WTC11 (cell line): ENCODE measurements around the gene ASF1A. TPM values are rescaled to one million over a fixed set of nuclear protein-coding genes. Genes with fewer than 3 reads are reported as not detected.

Source experiments
- ATAC-seq: fragments of 200-7000 bp; cut with Tn5 transposase; 2 replicates; pipeline ENCODE4 v1.10.0; 2021; ENCODE audit warnings: mild to moderate bottlenecking, moderate library complexity
- CTCF ChIA-PET: fragments of 300-600 bp; sonication (Branson Sonifier 250); formaldehyde crosslinking; loops from one replicate; lab custom pipeline; 2021; ENCODE audit warnings: antibody characterized with exemption; lab: Charles Lee
- POLR2A ChIA-PET: fragments of 350-600 bp; sonication (Branson Sonifier 250); formaldehyde crosslinking; loops from one replicate; lab custom pipeline; 2021; ENCODE audit warnings: antibody characterized with exemption; lab: Charles Lee
- DNase-seq: peaks from one replicate; pipeline ENCODE4 v3.0.0; 2021; ENCODE audit warnings: low spot score
- H3K27ac Mint-ChIP-seq: 2 replicates; pipeline ENCODE4 v1.8.0; 2021; ENCODE audit warnings: mixed read lengths
- H3K27me3 Mint-ChIP-seq: 2 replicates; pipeline ENCODE4 v1.8.0; 2021; ENCODE audit warnings: low read depth, mild to moderate bottlenecking, moderate library complexity, mixed read lengths
- H3K36me3 Mint-ChIP-seq: 2 replicates; pipeline ENCODE4 v1.8.0; 2021; ENCODE audit warnings: mixed read lengths
- H3K4me1 Mint-ChIP-seq: 2 replicates; pipeline ENCODE4 v1.8.0; 2022; ENCODE audit warnings: mixed read lengths
- H3K4me3 Mint-ChIP-seq: 2 replicates; pipeline ENCODE4 v1.8.0; 2021; ENCODE audit warnings: mild to moderate bottlenecking, moderate library complexity, mixed read lengths
- H3K9me3 Mint-ChIP-seq: 2 replicates; pipeline ENCODE4 v1.8.0; 2021; ENCODE audit warnings: mixed read lengths
- FOXK1 ChIP-seq: sonication (generic); formaldehyde crosslinking; IDR thresholded peaks from 2 replicates; pipeline ENCODE4 v1.8.0; 2022; ENCODE audit warnings: mild to moderate bottlenecking, moderate library complexity, missing genetic modification reagents
- KAT7 ChIP-seq: sonication (generic); formaldehyde crosslinking; IDR thresholded peaks from 2 replicates; pipeline ENCODE4 v1.8.1; 2023; ENCODE audit warnings: missing genetic modification reagents, mild to moderate bottlenecking, borderline replicate concordance
- MYBL2 ChIP-seq: sonication (generic); formaldehyde crosslinking; IDR thresholded peaks from 2 replicates; pipeline ENCODE4 v1.8.1; 2023; ENCODE audit warnings: mild to moderate bottlenecking, moderate library complexity, missing genetic modification reagents
- SMAD4 ChIP-seq: sonication (generic); formaldehyde crosslinking; IDR thresholded peaks from 2 replicates; pipeline ENCODE4 v1.8.0; 2022; ENCODE audit warnings: mild to moderate bottlenecking, missing genetic modification reagents
- ZBTB21 ChIP-seq: sonication (generic); formaldehyde crosslinking; IDR thresholded peaks from 2 replicates; pipeline ENCODE4 v1.8.1; 2023; ENCODE audit warnings: mild to moderate bottlenecking, missing genetic modification reagents, borderline replicate concordance
- total RNA-seq: library from RNA; stranded (reverse); gene quantifications from 3 replicates; pipeline ENCODE4 v1.2.3, GENCODE V29; 2021
- TF ChIP-seq, protein P1 (sequence below): fragments of 250-450 bp; sonication (Bioruptor Pico); IDR thresholded peaks from 2 replicates; pipeline ENCODE4 v1.9.0; 2021; ENCODE audit warnings: mild to moderate bottlenecking, borderline replicate concordance
- TF ChIP-seq, protein P2 (sequence below): sonication (generic); formaldehyde crosslinking; IDR thresholded peaks from 2 replicates; pipeline ENCODE4 v1.8.0; 2023; ENCODE audit warnings: missing genetic modification reagents
- TF ChIP-seq, protein P3 (sequence below): sonication (generic); formaldehyde crosslinking; conservative IDR thresholded peaks from 2 replicates; pipeline ENCODE4 v1.8.1; 2023; ENCODE audit warnings: mild to moderate bottlenecking, low read depth, missing genetic modification reagents, moderate library complexity
- TF ChIP-seq, protein P4 (sequence below): sonication (generic); formaldehyde crosslinking; IDR thresholded peaks from 2 replicates; pipeline ENCODE4 v1.8.0; 2022; ENCODE audit warnings: mild to moderate bottlenecking, missing genetic modification reagents
- TF ChIP-seq, protein P5 (sequence below): fragments of 250-450 bp; sonication (Bioruptor Pico); IDR thresholded peaks from 2 replicates; pipeline ENCODE4 v2.1.2; 2022; ENCODE audit warnings: mild to moderate bottlenecking, moderate library complexity
- TF ChIP-seq, protein P6 (sequence below): fragments of 200-600 bp; IDR thresholded peaks from 2 replicates; pipeline ENCODE4 v1.8.0; 2022; ENCODE audit warnings: antibody characterized with exemption
- TF ChIP-seq, protein P7 (sequence below): sonication (generic); formaldehyde crosslinking; IDR thresholded peaks from 2 replicates; pipeline ENCODE4 v1.8.0; 2023; ENCODE audit warnings: mild to moderate bottlenecking, missing genetic modification reagents
- TF ChIP-seq, protein P8 (sequence below): fragments of 250-450 bp; sonication (Bioruptor Pico); conservative IDR thresholded peaks from 2 replicates; pipeline ENCODE4 v1.9.0; 2021; ENCODE audit warnings: mild to moderate bottlenecking

The ASF1A gene
- total RNA-seq, 1 experiment from 2014 or later = 36.7 TPM

DNA sequence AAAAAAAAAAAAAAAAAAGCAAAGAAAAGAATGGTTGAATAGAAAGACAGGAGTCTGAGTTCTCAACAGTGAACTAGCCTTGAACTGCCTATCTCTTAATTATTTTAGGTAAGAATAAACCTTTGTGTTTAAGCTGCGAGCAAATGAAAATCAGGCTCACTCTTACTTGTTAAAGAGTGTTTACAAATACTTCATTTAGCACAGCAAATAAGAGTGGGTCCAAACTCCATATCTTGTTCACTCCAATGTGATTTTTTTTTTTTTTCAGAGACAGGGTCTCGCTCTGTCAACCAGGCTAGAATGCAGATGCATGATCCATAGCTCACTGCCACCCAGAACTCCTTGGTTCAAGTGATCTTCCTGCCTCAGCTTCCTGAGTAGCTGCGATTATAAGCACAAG lies 29.1 kb downstream of the ASF1A start (continued):
- TF ChIP-seq, protein P1, sequence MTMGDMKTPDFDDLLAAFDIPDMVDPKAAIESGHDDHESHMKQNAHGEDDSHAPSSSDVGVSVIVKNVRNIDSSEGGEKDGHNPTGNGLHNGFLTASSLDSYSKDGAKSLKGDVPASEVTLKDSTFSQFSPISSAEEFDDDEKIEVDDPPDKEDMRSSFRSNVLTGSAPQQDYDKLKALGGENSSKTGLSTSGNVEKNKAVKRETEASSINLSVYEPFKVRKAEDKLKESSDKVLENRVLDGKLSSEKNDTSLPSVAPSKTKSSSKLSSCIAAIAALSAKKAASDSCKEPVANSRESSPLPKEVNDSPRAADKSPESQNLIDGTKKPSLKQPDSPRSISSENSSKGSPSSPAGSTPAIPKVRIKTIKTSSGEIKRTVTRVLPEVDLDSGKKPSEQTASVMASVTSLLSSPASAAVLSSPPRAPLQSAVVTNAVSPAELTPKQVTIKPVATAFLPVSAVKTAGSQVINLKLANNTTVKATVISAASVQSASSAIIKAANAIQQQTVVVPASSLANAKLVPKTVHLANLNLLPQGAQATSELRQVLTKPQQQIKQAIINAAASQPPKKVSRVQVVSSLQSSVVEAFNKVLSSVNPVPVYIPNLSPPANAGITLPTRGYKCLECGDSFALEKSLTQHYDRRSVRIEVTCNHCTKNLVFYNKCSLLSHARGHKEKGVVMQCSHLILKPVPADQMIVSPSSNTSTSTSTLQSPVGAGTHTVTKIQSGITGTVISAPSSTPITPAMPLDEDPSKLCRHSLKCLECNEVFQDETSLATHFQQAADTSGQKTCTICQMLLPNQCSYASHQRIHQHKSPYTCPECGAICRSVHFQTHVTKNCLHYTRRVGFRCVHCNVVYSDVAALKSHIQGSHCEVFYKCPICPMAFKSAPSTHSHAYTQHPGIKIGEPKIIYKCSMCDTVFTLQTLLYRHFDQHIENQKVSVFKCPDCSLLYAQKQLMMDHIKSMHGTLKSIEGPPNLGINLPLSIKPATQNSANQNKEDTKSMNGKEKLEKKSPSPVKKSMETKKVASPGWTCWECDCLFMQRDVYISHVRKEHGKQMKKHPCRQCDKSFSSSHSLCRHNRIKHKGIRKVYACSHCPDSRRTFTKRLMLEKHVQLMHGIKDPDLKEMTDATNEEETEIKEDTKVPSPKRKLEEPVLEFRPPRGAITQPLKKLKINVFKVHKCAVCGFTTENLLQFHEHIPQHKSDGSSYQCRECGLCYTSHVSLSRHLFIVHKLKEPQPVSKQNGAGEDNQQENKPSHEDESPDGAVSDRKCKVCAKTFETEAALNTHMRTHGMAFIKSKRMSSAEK (CRISPR knock-in tag) = no peak

DNA sequence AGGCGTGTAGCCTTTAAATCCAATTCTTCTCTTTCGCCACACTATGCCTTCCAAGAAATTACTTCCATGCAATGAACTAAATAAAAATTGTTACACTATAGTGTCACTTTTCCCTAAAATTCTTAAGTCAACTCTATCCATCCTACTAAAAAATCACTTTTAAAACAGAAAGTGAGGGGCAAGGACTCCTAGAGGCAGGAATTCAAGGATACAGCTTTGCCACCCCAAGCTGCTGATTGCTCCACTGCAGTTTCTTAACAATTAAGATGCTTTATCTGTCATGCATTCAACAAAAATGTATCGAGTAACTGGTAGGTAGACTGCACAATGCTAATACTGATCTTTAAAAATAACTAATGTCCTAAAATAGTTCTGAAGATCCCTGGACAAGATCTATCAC lies 36.7 kb downstream of the ASF1A start:
- TF ChIP-seq, protein P2, sequence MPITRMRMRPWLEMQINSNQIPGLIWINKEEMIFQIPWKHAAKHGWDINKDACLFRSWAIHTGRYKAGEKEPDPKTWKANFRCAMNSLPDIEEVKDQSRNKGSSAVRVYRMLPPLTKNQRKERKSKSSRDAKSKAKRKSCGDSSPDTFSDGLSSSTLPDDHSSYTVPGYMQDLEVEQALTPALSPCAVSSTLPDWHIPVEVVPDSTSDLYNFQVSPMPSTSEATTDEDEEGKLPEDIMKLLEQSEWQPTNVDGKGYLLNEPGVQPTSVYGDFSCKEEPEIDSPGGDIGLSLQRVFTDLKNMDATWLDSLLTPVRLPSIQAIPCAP (CRISPR knock-in tag) = no peak
- TF ChIP-seq KAT7 (CRISPR knock-in tag) (no peak), ZBTB21 (CRISPR knock-in tag) (no peak), MYBL2 (no peak), FOXK1 (no peak), SMAD4 (CRISPR knock-in tag) (no peak)
- TF ChIP-seq, protein P3, sequence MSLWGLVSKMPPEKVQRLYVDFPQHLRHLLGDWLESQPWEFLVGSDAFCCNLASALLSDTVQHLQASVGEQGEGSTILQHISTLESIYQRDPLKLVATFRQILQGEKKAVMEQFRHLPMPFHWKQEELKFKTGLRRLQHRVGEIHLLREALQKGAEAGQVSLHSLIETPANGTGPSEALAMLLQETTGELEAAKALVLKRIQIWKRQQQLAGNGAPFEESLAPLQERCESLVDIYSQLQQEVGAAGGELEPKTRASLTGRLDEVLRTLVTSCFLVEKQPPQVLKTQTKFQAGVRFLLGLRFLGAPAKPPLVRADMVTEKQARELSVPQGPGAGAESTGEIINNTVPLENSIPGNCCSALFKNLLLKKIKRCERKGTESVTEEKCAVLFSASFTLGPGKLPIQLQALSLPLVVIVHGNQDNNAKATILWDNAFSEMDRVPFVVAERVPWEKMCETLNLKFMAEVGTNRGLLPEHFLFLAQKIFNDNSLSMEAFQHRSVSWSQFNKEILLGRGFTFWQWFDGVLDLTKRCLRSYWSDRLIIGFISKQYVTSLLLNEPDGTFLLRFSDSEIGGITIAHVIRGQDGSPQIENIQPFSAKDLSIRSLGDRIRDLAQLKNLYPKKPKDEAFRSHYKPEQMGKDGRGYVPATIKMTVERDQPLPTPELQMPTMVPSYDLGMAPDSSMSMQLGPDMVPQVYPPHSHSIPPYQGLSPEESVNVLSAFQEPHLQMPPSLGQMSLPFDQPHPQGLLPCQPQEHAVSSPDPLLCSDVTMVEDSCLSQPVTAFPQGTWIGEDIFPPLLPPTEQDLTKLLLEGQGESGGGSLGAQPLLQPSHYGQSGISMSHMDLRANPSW (CRISPR knock-in tag) = no peak
- TF ChIP-seq, protein P4, sequence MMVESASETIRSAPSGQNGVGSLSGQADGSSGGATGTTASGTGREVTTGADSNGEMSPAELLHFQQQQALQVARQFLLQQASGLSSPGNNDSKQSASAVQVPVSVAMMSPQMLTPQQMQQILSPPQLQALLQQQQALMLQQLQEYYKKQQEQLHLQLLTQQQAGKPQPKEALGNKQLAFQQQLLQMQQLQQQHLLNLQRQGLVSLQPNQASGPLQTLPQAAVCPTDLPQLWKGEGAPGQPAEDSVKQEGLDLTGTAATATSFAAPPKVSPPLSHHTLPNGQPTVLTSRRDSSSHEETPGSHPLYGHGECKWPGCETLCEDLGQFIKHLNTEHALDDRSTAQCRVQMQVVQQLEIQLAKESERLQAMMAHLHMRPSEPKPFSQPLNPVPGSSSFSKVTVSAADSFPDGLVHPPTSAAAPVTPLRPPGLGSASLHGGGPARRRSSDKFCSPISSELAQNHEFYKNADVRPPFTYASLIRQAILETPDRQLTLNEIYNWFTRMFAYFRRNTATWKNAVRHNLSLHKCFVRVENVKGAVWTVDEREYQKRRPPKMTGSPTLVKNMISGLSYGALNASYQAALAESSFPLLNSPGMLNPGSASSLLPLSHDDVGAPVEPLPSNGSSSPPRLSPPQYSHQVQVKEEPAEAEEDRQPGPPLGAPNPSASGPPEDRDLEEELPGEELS (CRISPR knock-in tag) = no peak
- TF ChIP-seq, protein P5, sequence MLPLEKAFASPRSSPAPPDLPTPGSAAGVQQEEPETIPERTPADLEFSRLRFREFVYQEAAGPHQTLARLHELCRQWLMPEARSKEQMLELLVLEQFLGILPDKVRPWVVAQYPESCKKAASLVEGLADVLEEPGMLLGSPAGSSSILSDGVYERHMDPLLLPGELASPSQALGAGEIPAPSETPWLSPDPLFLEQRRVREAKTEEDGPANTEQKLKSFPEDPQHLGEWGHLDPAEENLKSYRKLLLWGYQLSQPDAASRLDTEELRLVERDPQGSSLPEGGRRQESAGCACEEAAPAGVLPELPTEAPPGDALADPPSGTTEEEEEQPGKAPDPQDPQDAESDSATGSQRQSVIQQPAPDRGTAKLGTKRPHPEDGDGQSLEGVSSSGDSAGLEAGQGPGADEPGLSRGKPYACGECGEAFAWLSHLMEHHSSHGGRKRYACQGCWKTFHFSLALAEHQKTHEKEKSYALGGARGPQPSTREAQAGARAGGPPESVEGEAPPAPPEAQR (CRISPR knock-in tag) = no peak
- TF ChIP-seq, protein P6, sequence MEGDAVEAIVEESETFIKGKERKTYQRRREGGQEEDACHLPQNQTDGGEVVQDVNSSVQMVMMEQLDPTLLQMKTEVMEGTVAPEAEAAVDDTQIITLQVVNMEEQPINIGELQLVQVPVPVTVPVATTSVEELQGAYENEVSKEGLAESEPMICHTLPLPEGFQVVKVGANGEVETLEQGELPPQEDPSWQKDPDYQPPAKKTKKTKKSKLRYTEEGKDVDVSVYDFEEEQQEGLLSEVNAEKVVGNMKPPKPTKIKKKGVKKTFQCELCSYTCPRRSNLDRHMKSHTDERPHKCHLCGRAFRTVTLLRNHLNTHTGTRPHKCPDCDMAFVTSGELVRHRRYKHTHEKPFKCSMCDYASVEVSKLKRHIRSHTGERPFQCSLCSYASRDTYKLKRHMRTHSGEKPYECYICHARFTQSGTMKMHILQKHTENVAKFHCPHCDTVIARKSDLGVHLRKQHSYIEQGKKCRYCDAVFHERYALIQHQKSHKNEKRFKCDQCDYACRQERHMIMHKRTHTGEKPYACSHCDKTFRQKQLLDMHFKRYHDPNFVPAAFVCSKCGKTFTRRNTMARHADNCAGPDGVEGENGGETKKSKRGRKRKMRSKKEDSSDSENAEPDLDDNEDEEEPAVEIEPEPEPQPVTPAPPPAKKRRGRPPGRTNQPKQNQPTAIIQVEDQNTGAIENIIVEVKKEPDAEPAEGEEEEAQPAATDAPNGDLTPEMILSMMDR = no peak
- TF ChIP-seq, protein P7, sequence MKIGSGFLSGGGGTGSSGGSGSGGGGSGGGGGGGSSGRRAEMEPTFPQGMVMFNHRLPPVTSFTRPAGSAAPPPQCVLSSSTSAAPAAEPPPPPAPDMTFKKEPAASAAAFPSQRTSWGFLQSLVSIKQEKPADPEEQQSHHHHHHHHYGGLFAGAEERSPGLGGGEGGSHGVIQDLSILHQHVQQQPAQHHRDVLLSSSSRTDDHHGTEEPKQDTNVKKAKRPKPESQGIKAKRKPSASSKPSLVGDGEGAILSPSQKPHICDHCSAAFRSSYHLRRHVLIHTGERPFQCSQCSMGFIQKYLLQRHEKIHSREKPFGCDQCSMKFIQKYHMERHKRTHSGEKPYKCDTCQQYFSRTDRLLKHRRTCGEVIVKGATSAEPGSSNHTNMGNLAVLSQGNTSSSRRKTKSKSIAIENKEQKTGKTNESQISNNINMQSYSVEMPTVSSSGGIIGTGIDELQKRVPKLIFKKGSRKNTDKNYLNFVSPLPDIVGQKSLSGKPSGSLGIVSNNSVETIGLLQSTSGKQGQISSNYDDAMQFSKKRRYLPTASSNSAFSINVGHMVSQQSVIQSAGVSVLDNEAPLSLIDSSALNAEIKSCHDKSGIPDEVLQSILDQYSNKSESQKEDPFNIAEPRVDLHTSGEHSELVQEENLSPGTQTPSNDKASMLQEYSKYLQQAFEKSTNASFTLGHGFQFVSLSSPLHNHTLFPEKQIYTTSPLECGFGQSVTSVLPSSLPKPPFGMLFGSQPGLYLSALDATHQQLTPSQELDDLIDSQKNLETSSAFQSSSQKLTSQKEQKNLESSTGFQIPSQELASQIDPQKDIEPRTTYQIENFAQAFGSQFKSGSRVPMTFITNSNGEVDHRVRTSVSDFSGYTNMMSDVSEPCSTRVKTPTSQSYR (CRISPR knock-in tag) = no peak
- TF ChIP-seq, protein P8, sequence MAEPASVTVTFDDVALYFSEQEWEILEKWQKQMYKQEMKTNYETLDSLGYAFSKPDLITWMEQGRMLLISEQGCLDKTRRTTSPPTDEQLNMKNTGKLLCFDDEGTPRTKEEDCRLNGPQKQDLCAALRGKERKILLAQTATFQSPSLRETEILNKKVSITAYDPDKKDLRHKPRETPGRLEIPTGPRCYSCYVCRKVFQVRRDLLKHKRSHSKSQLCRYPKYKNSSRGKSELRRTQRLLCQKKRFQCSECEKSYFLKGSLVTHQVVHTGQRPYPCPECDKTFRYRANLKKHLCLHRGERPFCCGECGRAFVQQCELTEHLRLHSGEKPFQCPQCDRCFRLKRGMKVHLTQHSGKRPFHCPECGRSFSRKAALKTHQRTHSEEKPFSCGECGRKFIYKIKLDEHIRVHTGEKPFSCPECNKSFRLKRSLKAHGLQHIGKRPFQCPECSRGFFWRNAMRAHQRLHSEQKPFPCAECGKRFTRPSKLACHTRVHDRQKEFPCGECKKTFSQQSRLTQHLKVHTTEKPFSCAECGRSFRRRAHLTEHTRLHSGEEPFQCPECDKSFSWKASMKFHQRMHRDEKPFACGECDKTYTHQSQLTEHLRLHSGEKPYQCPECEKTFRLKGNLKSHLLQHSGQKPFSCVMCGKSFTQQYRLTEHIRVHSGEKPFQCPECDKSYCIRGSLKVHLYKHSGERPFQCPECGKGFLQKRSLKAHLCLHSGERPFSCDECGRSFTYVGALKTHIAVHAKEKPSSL = no peak
- H3K4me3 Mint-ChIP-seq = no peak overlapping the region
- H3K27ac Mint-ChIP-seq = no peak overlapping the region
- DNase-seq = no peak
- H3K36me3 Mint-ChIP-seq = peaks cover 30% of the 10 kb centered on the region
- ChIA-PET CTCF (no interaction called here), POLR2A (interaction anchor here (0.6 kb wide), 1 partner anchor 226 kb away, joined by 3 read pairs; no protein-coding TSS in a partner anchor)
- ATAC-seq = no peak
- H3K4me1 Mint-ChIP-seq = peaks cover 15% of the 10 kb centered on the region
- H3K9me3 Mint-ChIP-seq = no peaks in the 10 kb centered on the region
- H3K27me3 Mint-ChIP-seq = no peaks in the 10 kb centered on the region
